Aortic smooth muscle cell (primary cell): ENCODE data around the gene DONSON. TPM values are rescaled to one million over a fixed set of nuclear protein-coding genes. Genes with fewer than 3 reads are reported as not detected.

Experiments used
- total RNA-seq: library from RNA; depleted of rRNA; stranded (reverse); fragments of >200 nt; gene quantifications from 2 replicates; pipeline ENCODE4 v1.2.3, GENCODE V29; 2014

The DONSON gene
- total RNA-seq: 15.6 and 23.1 TPM in 2 replicates

GRCh38 chr21:33588485-33589335 is at the start of gene DONSON:
Gene DONSON (minus strand): TSS chr21:33588684. CDS start chr21:33588641, 43 bp downstream.

GRCh38 chr21:33542640-33543504 is 45.6 kb downstream of the DONSON start, which contains the start of gene SON:
Gene SON (plus strand): TSS chr21:33543038. CDS start chr21:33543093, 55 bp downstream.

GRCh38 chr21:33541756-33542639 is 46.5 kb downstream of the DONSON start, which contains the start of gene GART:
Gene GART (minus strand): TSS chr21:33542117. CDS start chr21:33539315, 2,802 bp downstream.

Other genes with a start within 250 kb of the DONSON start
- gene IFNGR2, start 185.3 kb downstream of the DONSON start, total RNA-seq: 61.4 and 68.8 TPM in 2 replicates
- 30.1 and 32.0 TPM in 2 replicates for gene TMEM50B, start 108.7 kb downstream of the DONSON start, total RNA-seq
- gene DNAJC28, start 97.0 kb downstream of the DONSON start, total RNA-seq: 1.6 and 1.8 TPM in 2 replicates
- 54.4 and 65.1 TPM in 2 replicates for gene GART, start 46.6 kb downstream of the DONSON start, total RNA-seq
- 134 and 197 TPM in 2 replicates for gene SON, start 45.6 kb downstream of the DONSON start, total RNA-seq
- 28.9 and 36.7 TPM in 2 replicates for gene CRYZL1, start 53.1 kb upstream of the DONSON start, total RNA-seq
- 43.3 and 46.7 TPM in 2 replicates for gene ITSN1, start 53.8 kb upstream of the DONSON start, total RNA-seq